PC-9 (cell line): ENCODE measurements around the gene TM4SF1. TPM values are rescaled to one million over a fixed set of nuclear protein-coding genes. Genes with fewer than 3 reads are reported as not detected.

Source experiments
- BruUV-seq: library from RNA; stranded (reverse); fragments of 400-500 nt; replicated peaks from 2 replicates; lab custom pipeline; 2021; lab: Mats Ljungman, UMichigan
- CTCF ChIA-PET: fragments of 300-600 bp; sonication (Branson Sonifier 250); formaldehyde crosslinking; loops from one replicate; lab custom pipeline; 2022; ENCODE audit warnings: antibody characterized with exemption; lab: Charles Lee
- POLR2A ChIA-PET: fragments of 300-600 bp; sonication (Branson Sonifier 250); formaldehyde crosslinking; loops from one replicate; lab custom pipeline; 2022; ENCODE audit warnings: antibody characterized with exemption; ENCODE audit not compliant: unreplicated experiment; lab: Charles Lee
- DNase-seq, 2 experiments: peaks; one replicate each; pipeline versions ENCODE4 v3.0.0 to v3.0.0-alpha.2; 2015 to 2022; ENCODE audit warnings: mixed read lengths in 1 of 2
- H2AFZ ChIP-seq: fragments of 200-600 bp; sonication (generic); 2 replicates; pipeline ENCODE4 v1.8.1; 2017; ENCODE audit warnings: antibody characterized with exemption
- H3F3A ChIP-seq: fragments of 200-600 bp; sonication (generic); 2 replicates; pipeline ENCODE4 v1.8.1; 2017; ENCODE audit warnings: antibody characterized with exemption, mild to moderate bottlenecking, low read depth; ENCODE audit not compliant: insufficient read depth
- H3K27ac ChIP-seq: fragments of 200-600 bp; sonication (generic); 2 replicates; pipeline ENCODE4 v1.6.1; 2016; ENCODE audit warnings: mixed run types
- H3K27me3 ChIP-seq: fragments of 200-600 bp; sonication (generic); 2 replicates; pipeline ENCODE4 v1.6.1; 2016; ENCODE audit warnings: low read depth, mixed run types; ENCODE audit not compliant: insufficient read depth
- H3K36me3 ChIP-seq: fragments of 200-600 bp; sonication (generic); 2 replicates; pipeline ENCODE4 v1.6.1; 2016; ENCODE audit warnings: low read depth, mixed run types
- H3K4me1 ChIP-seq: fragments of 200-600 bp; sonication (generic); replicated peaks from 2 replicates; pipeline ENCODE4 v1.6.1; 2016; ENCODE audit warnings: mixed run types; ENCODE audit not compliant: insufficient read depth
- H3K4me2 ChIP-seq: fragments of 200-600 bp; sonication (generic); 2 replicates; pipeline ENCODE4 v1.6.1; 2017; ENCODE audit warnings: mixed run types
- H3K4me3 ChIP-seq: fragments of 200-600 bp; sonication (generic); 2 replicates; pipeline ENCODE4 v1.6.1; 2016; ENCODE audit warnings: mixed run types
- H3K79me2 ChIP-seq: fragments of 200-600 bp; sonication (generic); 2 replicates; pipeline ENCODE4 v1.6.1; 2017; ENCODE audit warnings: low read depth, mixed run types
- H3K9me2 ChIP-seq: fragments of 200-600 bp; sonication (generic); 2 replicates; pipeline ENCODE4 v1.8.1; 2017; ENCODE audit warnings: mild to moderate bottlenecking; ENCODE audit not compliant: insufficient read depth
- H3K9me3 ChIP-seq: fragments of 200-600 bp; sonication (generic); 2 replicates; pipeline ENCODE4 v1.8.1; 2016; ENCODE audit warnings: low read depth; ENCODE audit not compliant: insufficient read depth
- H4K20me1 ChIP-seq: fragments of 200-600 bp; sonication (generic); 2 replicates; pipeline ENCODE4 v1.8.1; 2017; ENCODE audit not compliant: insufficient read depth
- CTCF ChIP-seq: fragments of 200-600 bp; sonication (generic); conservative IDR thresholded peaks from 2 replicates; pipeline ENCODE4 v1.6.1; 2017; ENCODE audit warnings: mixed run types, antibody characterized with exemption, mild to moderate bottlenecking, moderate library complexity
- EZH2 ChIP-seq: fragments of 200-600 bp; sonication (generic); IDR thresholded peaks from 2 replicates; pipeline ENCODE4 v1.8.0; 2017; ENCODE audit warnings: antibody characterized with exemption, low read depth
- intact Hi-C: fragments of 100-400 bp; cut with micrococcal nuclease; formaldehyde crosslinking; loops from one replicate; pipeline ENCODE4 v1.10.0; 2022; ENCODE audit not compliant: unreplicated experiment
- total RNA-seq: library from RNA; stranded (reverse); gene quantifications from 2 replicates; pipeline ENCODE4 v1.2.3, GENCODE V29; 2021

Gene TM4SF1
- total RNA-seq, 1 experiment from 2014 or later = 146 TPM

DNA sequence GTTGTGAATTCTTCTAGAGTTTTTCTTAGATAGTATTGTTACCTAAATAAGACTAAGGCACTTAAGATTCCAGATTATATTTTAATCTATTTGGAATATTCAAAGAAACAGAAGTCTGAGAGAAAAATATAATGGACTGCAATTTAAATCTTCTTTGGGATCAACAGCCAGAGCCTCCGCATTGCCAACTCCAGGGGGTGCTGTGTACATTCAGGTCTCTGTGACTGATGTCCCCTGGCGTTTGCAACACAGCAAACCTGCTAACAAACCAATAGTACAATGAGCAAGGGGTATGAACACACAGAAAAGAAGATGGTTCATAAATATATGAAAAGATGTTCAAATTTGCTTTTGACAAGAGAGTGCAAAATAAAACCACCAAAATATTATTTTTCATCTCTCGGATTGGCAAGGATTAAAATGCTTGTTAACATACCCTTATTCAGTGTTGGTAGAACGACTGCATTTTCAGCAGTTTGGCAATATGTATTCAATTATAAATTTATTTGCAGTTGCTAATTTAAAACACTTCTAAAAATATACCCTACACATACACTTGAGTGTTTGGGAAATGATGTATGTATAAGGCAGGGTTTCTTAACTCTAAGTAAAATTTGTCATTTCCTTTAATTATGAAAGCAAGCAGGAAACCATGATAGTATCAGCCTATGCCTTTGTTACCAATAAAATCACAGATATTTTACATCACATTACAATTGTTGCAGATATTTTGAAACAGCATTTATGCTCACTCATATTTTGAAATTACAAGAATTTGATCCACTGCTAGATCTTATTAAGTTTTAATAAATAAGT is 16.1 kb upstream of the TM4SF1 start:
- peaks cover 45% of the 10 kb centered on the region for H3F3A ChIP-seq
- no peak overlapping the region for H3K4me2 ChIP-seq
- POLR2A ChIA-PET = interaction anchor here (0.6 kb wide), 1 partner anchor 403 kb away, joined by 6 read pairs; no protein-coding TSS in a partner anchor
- H3K4me1 ChIP-seq = peaks cover 70% of the 10 kb centered on the region
- peak; percentile 37 to 64 for DNase-seq
- no peaks in the 10 kb centered on the region for H4K20me1 ChIP-seq
- CTCF ChIA-PET = no interaction called here
- TF ChIP-seq CTCF = peak; percentile 71
- TF ChIP-seq EZH2 = no peak
- no peaks in the 10 kb centered on the region for H3K9me2 ChIP-seq
- no TSS peak for BruUV-seq
- H2AFZ ChIP-seq = no peak overlapping the region
- intact Hi-C loops = loop anchor here (1.0 to 2.0 kb wide), 5 partner anchors 17 to 119 kb away; partner anchors contain the start of gene TM4SF1
- no peak overlapping the region for H3K27ac ChIP-seq
- H3K79me2 ChIP-seq = no peaks in the 10 kb centered on the region
- peaks cover 5% of the 10 kb centered on the region; the same call in 1 of the 2 replicates for H3K36me3 ChIP-seq
- peaks cover 8% of the 10 kb centered on the region for H3K9me3 ChIP-seq
- H3K27me3 ChIP-seq = no peaks in the 10 kb centered on the region
- H3K4me3 ChIP-seq = no peak overlapping the region

GRCh38 chr3:149391960-149392359 is 14.5 kb upstream of the TM4SF1 start:
- H4K20me1 ChIP-seq = no peaks in the 10 kb centered on the region
- no peak overlapping the region for H3K4me2 ChIP-seq
- intact Hi-C loops = loop anchor here (2.0 kb wide), 1 partner anchor 39 kb away; no protein-coding TSS in a partner anchor
- H3K27ac ChIP-seq = peak overlapping the region; percentile 90
- peaks cover 59% of the 10 kb centered on the region for H3F3A ChIP-seq
- peaks cover 15% of the 10 kb centered on the region for H3K9me3 ChIP-seq
- H3K79me2 ChIP-seq = no peaks in the 10 kb centered on the region
- CTCF ChIA-PET = interaction anchor here (0.7 kb wide), 3 partner anchors 22 to 680 kb away, joined by 3 to 7 read pairs (median 3); no protein-coding TSS in a partner anchor
- no peak for TF ChIP-seq CTCF
- TF ChIP-seq EZH2 = no peak
- H3K36me3 ChIP-seq = peaks cover 5% of the 10 kb centered on the region; the same call in 1 of the 2 replicates
- POLR2A ChIA-PET = interaction anchor here (0.6 kb wide), 1 partner anchor 25 kb away, joined by 3 read pairs; no protein-coding TSS in a partner anchor
- H2AFZ ChIP-seq = no peak overlapping the region
- peaks cover 85% of the 10 kb centered on the region for H3K4me1 ChIP-seq
- no peaks in the 10 kb centered on the region for H3K27me3 ChIP-seq
- H3K9me2 ChIP-seq = no peaks in the 10 kb centered on the region
- H3K4me3 ChIP-seq = no peak overlapping the region
- DNase-seq = no peak
- BruUV-seq = no TSS peak

DNA sequence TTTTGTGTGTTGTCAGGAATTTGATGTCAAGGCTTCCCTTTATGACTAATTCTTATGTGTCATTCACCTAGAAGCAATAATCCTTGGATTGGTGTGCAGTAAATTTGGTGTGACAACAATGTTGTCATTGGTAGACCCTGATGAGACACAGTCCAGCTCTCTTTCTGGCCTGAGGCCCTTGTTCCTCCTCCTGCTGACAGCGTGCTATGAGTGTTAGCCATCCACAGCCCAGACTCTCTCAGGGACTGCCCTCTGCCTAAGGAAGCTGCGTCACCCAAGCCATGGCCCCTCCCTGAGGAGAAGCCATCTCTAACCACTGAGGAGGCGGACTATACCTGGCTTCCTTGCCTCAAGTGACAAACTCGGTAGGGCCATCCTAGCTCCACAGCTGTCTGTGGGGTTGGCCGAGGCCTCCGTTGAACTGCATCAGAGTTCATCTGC is 13.3 kb upstream of the TM4SF1 start:
- peak; percentile 62 to 96 for DNase-seq
- Histone ChIP-seq H3K4me1 (peaks cover 85% of the 10 kb centered on the region), H3K79me2 (no peaks in the 10 kb centered on the region), H3F3A (peaks cover 65% of the 10 kb centered on the region), H3K9me3 (peaks cover 15% of the 10 kb centered on the region), H3K4me3 (no peak overlapping the region), H3K27me3 (no peaks in the 10 kb centered on the region), H3K36me3 (peaks cover 5% of the 10 kb centered on the region; the same call in 1 of the 2 replicates), H3K9me2 (no peaks in the 10 kb centered on the region), H3K27ac (peak overlapping the region; percentile 90), H3K4me2 (peak overlapping the region; percentile 33), H2AFZ (no peak overlapping the region), H4K20me1 (no peaks in the 10 kb centered on the region)
- TF ChIP-seq EZH2 = no peak
- TF ChIP-seq CTCF = no peak
- BruUV-seq = no TSS peak
- POLR2A ChIA-PET = interaction anchor here (0.6 to 1.1 kb wide), 3 partner anchors 14 to 268 kb away, joined by 3 to 5 read pairs (median 4); partner anchors contain the start of gene HPS3
- CTCF ChIA-PET = interaction anchor here (0.5 kb wide), 1 partner anchor 435 kb away, joined by 5 read pairs; no protein-coding TSS in a partner anchor
- intact Hi-C loops = no loop called here
